ENCODE measurements around the gene TBC1D8.

Gene TBC1D8

GRCh38 chr2:101012706-101013181 is 138.4 kb downstream of the TBC1D8 start:
- TF ChIP-seq ZFX (IDR thresholded peaks at IDR 0.05; ENCODE audit: borderline replicate concordance) (no peak), CTCF (IDR thresholded peaks at IDR 0.05) (peak; percentile 88)
- H3K27ac ChIP-seq: 0 out of 2 replicates have a peak overlapping the region, but pooled peaks have one; percentile 19

DNA sequence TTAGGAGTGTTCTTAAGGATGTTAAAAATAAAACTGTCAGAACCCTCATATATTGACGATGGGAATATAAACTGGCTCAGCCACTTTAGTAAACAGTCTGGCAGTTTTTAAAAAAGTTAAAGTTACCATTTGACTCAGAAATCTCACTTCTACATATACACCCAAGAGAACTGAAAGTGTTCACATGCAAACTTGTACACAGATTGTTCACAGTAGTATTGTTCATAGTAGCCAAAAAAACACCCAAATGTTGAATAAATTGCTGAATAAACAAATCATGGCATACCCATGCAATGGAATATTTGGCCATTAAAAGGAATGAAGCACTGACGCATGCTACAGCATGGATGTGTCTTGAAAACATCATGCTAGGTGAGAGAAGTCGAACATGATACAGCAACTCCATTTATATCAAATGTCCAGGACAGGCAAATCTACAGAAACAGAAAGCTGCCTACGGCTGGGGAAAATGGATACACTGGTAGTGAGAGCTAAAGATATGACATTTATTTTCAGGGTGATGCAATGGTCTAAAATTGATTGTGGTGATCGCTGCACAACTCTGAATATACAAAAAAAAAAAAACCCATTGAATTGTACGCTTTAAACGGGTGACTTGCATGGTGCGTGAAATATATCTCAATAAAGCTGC is 139.0 kb downstream of the TBC1D8 start:
- H3K27ac ChIP-seq: no peak overlapping the region
- no peak for TF ChIP-seq CTCF (IDR thresholded peaks at IDR 0.05)
- no peak for TF ChIP-seq ZFX (IDR thresholded peaks at IDR 0.05; ENCODE audit: borderline replicate concordance)

GRCh38 chr2:101011152-101011551 is 140.0 kb downstream of the TBC1D8 start:
- H3K27ac ChIP-seq: no peak overlapping the region

GRCh38 chr2:101007415-101008345 is 143.5 kb downstream of the TBC1D8 start:
- H3K27ac ChIP-seq: peak overlapping the region; percentile 23; the same call in 1 of the 2 replicates
- TF ChIP-seq CTCF (IDR thresholded peaks at IDR 0.05) (no peak), ZFX (IDR thresholded peaks at IDR 0.05; ENCODE audit: borderline replicate concordance) (no peak)

More at GRCh38 chr2:101011152-101011551, 140.0 kb downstream of the TBC1D8 start:
- TF ChIP-seq CTCF (IDR thresholded peaks at IDR 0.05) (no peak), ZFX (IDR thresholded peaks at IDR 0.05; ENCODE audit: borderline replicate concordance) (no peak)

GRCh38 chr2:101006065-101006715 is 145.0 kb downstream of the TBC1D8 start:
- no peak for TF ChIP-seq CTCF (IDR thresholded peaks at IDR 0.05)
- no peak for TF ChIP-seq ZFX (IDR thresholded peaks at IDR 0.05; ENCODE audit: borderline replicate concordance)

GRCh38 chr2:101004620-101005325 is 146.4 kb downstream of the TBC1D8 start:
- H3K27ac ChIP-seq: 0 out of 2 replicates have a peak overlapping the region, but pooled peaks have one; percentile 77
- no peak for TF ChIP-seq CTCF (IDR thresholded peaks at IDR 0.05)
- no peak for TF ChIP-seq ZFX (IDR thresholded peaks at IDR 0.05; ENCODE audit: borderline replicate concordance)

More at GRCh38 chr2:101006065-101006715, 145.0 kb downstream of the TBC1D8 start:
- H3K27ac ChIP-seq: no peak overlapping the region; the same call in 1 of the 2 replicates
